Fibroblast of lung (primary cell): Measurements from ENCODE around the gene LTV1. TPM values are rescaled to one million over a fixed set of nuclear protein-coding genes. Genes with fewer than 3 reads are reported as not detected.

ENCODE experiments used
- DNase-seq, 2 donors: peaks; one replicate each; pipeline versions ENCODE4 v3.0.0 to v3.0.0-alpha.2; 2010; ENCODE audit warnings: low read depth in 2 of 2
- H2AFZ ChIP-seq: 2 replicates; pipeline ENCODE4 v1.5.1; 2012; ENCODE audit warnings: low read length, control low read depth, inconsistent platforms
- H3K27ac ChIP-seq: 2 replicates; pipeline ENCODE4 v1.5.1; 2011; ENCODE audit warnings: low read length, control low read depth; ENCODE audit not compliant: insufficient read depth
- H3K27me3 ChIP-seq: 2 replicates; pipeline ENCODE4 v1.5.1; 2011; ENCODE audit warnings: mild to moderate bottlenecking, low read length; ENCODE audit not compliant: control insufficient read depth, insufficient read depth
- H3K36me3 ChIP-seq: 2 replicates; pipeline ENCODE4 v1.5.1; 2011; ENCODE audit warnings: low read length; ENCODE audit not compliant: control insufficient read depth, insufficient read depth
- H3K4me1 ChIP-seq: 2 replicates; pipeline ENCODE4 v1.5.1; 2011; ENCODE audit warnings: low read length; ENCODE audit not compliant: control insufficient read depth, insufficient read depth; ENCODE audit errors: extremely low read depth
- H3K4me2 ChIP-seq: 2 replicates; pipeline ENCODE4 v1.5.1; 2011; ENCODE audit warnings: low read length, control low read depth; ENCODE audit not compliant: insufficient read depth; ENCODE audit errors: extremely low read depth
- H3K4me3 ChIP-seq, 4 experiments: fragments of 200-600 bp in 1 of 4; sonication (generic) in 1 of 4; replicated peaks in 1 of 4; 2 replicates each; pipeline ENCODE4 v1.5.1; 2011 to 2016; ENCODE audit warnings: low read length in 4 of 4, low read depth in 3 of 4, mild to moderate bottlenecking in 3 of 4, control low read depth in 2 of 4, inconsistent platforms in 1 of 4, mixed read lengths in 1 of 4; ENCODE audit not compliant: insufficient read depth in 1 of 4; ENCODE audit errors: control extremely low read depth in 1 of 4
- H3K79me2 ChIP-seq: 2 replicates; pipeline ENCODE4 v1.5.1; 2012; ENCODE audit warnings: mild to moderate bottlenecking, low read length, inconsistent platforms; ENCODE audit not compliant: control insufficient read depth, insufficient read depth
- H3K9ac ChIP-seq: 2 replicates; pipeline ENCODE4 v1.5.1; 2011; ENCODE audit warnings: mild to moderate bottlenecking, low read length, control low read depth; ENCODE audit not compliant: insufficient read depth
- H3K9me3 ChIP-seq: 2 replicates; pipeline ENCODE4 v1.5.1; 2012; ENCODE audit warnings: low read depth, low read length; ENCODE audit not compliant: control insufficient read depth, insufficient read depth
- H4K20me1 ChIP-seq: 2 replicates; pipeline ENCODE4 v1.5.1; 2011; ENCODE audit warnings: low read length; ENCODE audit not compliant: control insufficient read depth, insufficient read depth; ENCODE audit errors: extremely low read depth
- EZH2 ChIP-seq: IDR thresholded peaks from 2 replicates; pipeline ENCODE4 v1.5.1; 2012; ENCODE audit warnings: low read length, control low read depth, mild to moderate bottlenecking; ENCODE audit errors: missing control alignments
- polyA plus RNA-seq, 2 donors: library from polyadenylated mRNA; depleted of rRNA in 1 of 2; stranded (reverse) in 1 of 2; unstranded in 1 of 2; fragments of >200 nt; gene quantifications; 2 replicates each; pipeline ENCODE4 v1.2.1, GENCODE V29; 2011 to 2012; ENCODE audit warnings: missing spikeins in 1 of 2
- total RNA-seq: library from RNA; depleted of rRNA; stranded (reverse); fragments of >200 nt; gene quantifications from 2 replicates; pipeline ENCODE4 v1.2.1, GENCODE V29; 2014
- TF ChIP-seq, protein P1 (sequence below), 2 donors: IDR thresholded peaks in 1 of 2; conservative IDR thresholded peaks in 1 of 2; 1 replicate in 1 of 2; 2 replicates in 1 of 2; pipeline ENCODE4 v1.5.1; 2011 to 2012; ENCODE audit warnings: low read length in 2 of 2, control low read depth in 1 of 2, inconsistent platforms in 1 of 2, low read depth in 1 of 2, mild to moderate bottlenecking in 1 of 2

Gene LTV1
- total and polyA plus RNA-seq, 2 donors (not counting 1 experiment from before 2014, with no cell fraction given) = 18.2 to 30.2 TPM

GRCh38 chr6:143836150-143836549 is 7.0 kb upstream of the LTV1 start:
- Histone ChIP-seq H3K4me2 (no peak overlapping the region), H3K27ac (no peak overlapping the region), H3K79me2 (no peaks in the 10 kb centered on the region), H3K4me1 (no peaks in the 10 kb centered on the region), H2AFZ (no peak overlapping the region), H3K4me3 (no peak overlapping the region), H3K9ac (no peak overlapping the region), H3K9me3 (no peaks in the 10 kb centered on the region), H3K36me3 (no peaks in the 10 kb centered on the region), H4K20me1 (no peaks in the 10 kb centered on the region), H3K27me3 (no peaks in the 10 kb centered on the region)
- TF ChIP-seq EZH2 = no peak
- TF ChIP-seq, protein P1, sequence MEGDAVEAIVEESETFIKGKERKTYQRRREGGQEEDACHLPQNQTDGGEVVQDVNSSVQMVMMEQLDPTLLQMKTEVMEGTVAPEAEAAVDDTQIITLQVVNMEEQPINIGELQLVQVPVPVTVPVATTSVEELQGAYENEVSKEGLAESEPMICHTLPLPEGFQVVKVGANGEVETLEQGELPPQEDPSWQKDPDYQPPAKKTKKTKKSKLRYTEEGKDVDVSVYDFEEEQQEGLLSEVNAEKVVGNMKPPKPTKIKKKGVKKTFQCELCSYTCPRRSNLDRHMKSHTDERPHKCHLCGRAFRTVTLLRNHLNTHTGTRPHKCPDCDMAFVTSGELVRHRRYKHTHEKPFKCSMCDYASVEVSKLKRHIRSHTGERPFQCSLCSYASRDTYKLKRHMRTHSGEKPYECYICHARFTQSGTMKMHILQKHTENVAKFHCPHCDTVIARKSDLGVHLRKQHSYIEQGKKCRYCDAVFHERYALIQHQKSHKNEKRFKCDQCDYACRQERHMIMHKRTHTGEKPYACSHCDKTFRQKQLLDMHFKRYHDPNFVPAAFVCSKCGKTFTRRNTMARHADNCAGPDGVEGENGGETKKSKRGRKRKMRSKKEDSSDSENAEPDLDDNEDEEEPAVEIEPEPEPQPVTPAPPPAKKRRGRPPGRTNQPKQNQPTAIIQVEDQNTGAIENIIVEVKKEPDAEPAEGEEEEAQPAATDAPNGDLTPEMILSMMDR (conservative IDR thresholded peaks at IDR 0.05 in 1 of 2, IDR thresholded peaks at IDR 0.05 in 1 of 2; ENCODE audit: low read depth in 1 of 2, low read length in 2 of 2) = no peak
- DNase-seq = no peak

GRCh38 chr6:143838395-143838794 is 4.7 kb upstream of the LTV1 start:
- no peaks in the 10 kb centered on the region for H3K27me3 ChIP-seq
- TF ChIP-seq EZH2 = no peak
- TF ChIP-seq, protein P1 (conservative IDR thresholded peaks at IDR 0.05 in 1 of 2, IDR thresholded peaks at IDR 0.05 in 1 of 2; ENCODE audit: low read depth in 1 of 2, low read length in 2 of 2) = no peak
- H3K4me3 ChIP-seq = no peak overlapping the region

DNA sequence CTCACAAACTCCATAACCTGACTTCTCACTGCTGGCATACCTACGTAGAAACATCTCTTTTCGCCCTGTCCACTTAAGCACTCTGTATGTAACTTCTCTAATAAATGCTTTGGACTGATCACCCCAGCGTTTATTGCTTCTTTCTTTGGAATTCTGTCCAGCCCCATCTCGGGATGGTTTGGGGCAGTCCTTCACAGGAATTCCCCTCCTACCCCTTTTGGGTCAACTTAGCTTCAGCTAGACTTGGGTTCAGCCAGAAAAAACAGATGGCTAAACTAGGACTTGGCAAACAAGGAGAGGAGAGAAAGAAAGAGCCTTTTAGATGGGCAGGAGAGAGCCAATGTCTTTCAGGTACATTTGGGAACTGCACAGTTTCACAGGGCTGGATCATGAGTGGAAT is 3.9 kb upstream of the LTV1 start:
- H2AFZ ChIP-seq = no peak overlapping the region
- TF ChIP-seq EZH2 = no peak
- TF ChIP-seq, protein P1 (conservative IDR thresholded peaks at IDR 0.05 in 1 of 2, IDR thresholded peaks at IDR 0.05 in 1 of 2; ENCODE audit: low read depth in 1 of 2, low read length in 2 of 2) = no peak
- no peaks in the 10 kb centered on the region for H3K27me3 ChIP-seq
- H3K9ac ChIP-seq = no peak overlapping the region
- no peaks in the 10 kb centered on the region for H3K9me3 ChIP-seq
- no peak for DNase-seq
- H4K20me1 ChIP-seq = no peaks in the 10 kb centered on the region
- H3K27ac ChIP-seq = no peak overlapping the region
- no peaks in the 10 kb centered on the region for H3K4me1 ChIP-seq
- H3K36me3 ChIP-seq = no peaks in the 10 kb centered on the region
- H3K4me2 ChIP-seq = no peak overlapping the region
- H3K4me3 ChIP-seq = no peak overlapping the region
- H3K79me2 ChIP-seq = peaks cover 10% of the 10 kb centered on the region

More at GRCh38 chr6:143838395-143838794, 4.7 kb upstream of the LTV1 start:
- Histone ChIP-seq H3K27ac (no peak overlapping the region), H3K4me2 (no peak overlapping the region), H2AFZ (no peak overlapping the region), H3K4me1 (no peaks in the 10 kb centered on the region), H4K20me1 (no peaks in the 10 kb centered on the region), H3K9me3 (no peaks in the 10 kb centered on the region), H3K36me3 (no peaks in the 10 kb centered on the region), H3K79me2 (peaks cover 2% of the 10 kb centered on the region), H3K9ac (no peak overlapping the region)
- no peak for DNase-seq
